Activated naive CD4-positive, alpha-beta T cell treated with anti-CD3 and anti-CD28 coated beads for 36 hours (primary cell): Measurements from ENCODE around the gene TTLL9. TPM values are rescaled to one million over a fixed set of nuclear protein-coding genes. Genes with fewer than 3 reads are reported as not detected.

ENCODE experiments used
- CTCF ChIA-PET: fragments of 350-600 bp; sonication (Branson Sonifier 250); formaldehyde crosslinking; loops from one replicate; lab custom pipeline; 2021; ENCODE audit warnings: antibody characterized with exemption; lab: Charles Lee
- DNase-seq: peaks from one replicate; pipeline ENCODE4 v3.0.0-alpha.2; 2020
- H3K27ac Mint-ChIP-seq: one replicate; pipeline ENCODE4 v1.8.0; 2021; ENCODE audit warnings: mild to moderate bottlenecking, mixed read lengths
- H3K27me3 Mint-ChIP-seq: one replicate; pipeline ENCODE4 v1.8.0; 2021; ENCODE audit warnings: low read depth, mixed read lengths
- H3K36me3 Mint-ChIP-seq: one replicate; pipeline ENCODE4 v1.8.0; 2021; ENCODE audit warnings: low read depth, mixed read lengths
- H3K4me1 Mint-ChIP-seq: one replicate; pipeline ENCODE4 v1.8.0; 2021; ENCODE audit warnings: low read depth, mixed read lengths
- H3K4me3 Mint-ChIP-seq: one replicate; pipeline ENCODE4 v1.8.0; 2021; ENCODE audit warnings: mild to moderate bottlenecking, moderate library complexity, mixed read lengths
- H3K9me3 Mint-ChIP-seq: one replicate; pipeline ENCODE4 v1.8.0; 2021; ENCODE audit warnings: mixed read lengths
- intact Hi-C: fragments of 100-400 bp; cut with micrococcal nuclease; formaldehyde crosslinking; loops from one replicate; pipeline ENCODE4 v1.15.1; 2023
- total RNA-seq, 2 experiments: library from RNA; stranded (reverse); gene quantifications; one replicate each; pipeline ENCODE4 v1.2.3, GENCODE V29; 2021

TTLL9 gene
- total RNA-seq, 2 experiments from 2014 or later: not detected

DNA sequence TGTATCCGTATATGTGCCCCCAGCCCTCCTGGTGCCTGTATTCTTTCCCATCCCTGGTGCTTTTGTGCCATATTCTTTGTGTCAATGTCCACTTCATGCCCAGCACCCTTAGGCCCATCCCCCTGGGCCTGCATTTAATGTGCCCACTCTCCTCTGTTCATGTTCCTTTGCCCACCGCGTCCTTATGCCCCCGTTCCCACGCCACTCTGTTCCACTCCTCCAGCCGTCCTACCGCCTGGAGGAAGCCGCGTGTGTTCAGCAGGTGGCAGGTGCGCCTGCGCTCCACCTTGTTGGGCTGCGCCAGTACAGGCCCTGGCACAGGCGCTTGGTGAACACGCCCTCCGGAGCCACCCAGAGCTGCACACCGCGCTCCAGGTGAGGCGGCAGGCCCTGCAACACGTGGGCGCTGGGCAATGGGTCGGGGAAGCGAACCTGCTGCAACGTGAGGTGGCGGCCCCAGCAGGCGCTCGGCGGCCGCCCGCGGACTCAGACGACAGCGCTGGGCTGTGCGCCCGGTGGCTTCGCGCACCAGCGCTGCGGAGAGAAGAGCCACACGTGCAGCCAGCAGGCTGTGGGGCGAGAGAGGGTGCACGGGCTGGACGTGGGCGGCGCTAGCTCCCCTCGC is 21.0 kb upstream of the TTLL9 start:
- Mint-ChIP-seq H3K4me1 (no peaks in the 10 kb centered on the region), H3K27ac (no peak overlapping the region), H3K4me3 (no peak overlapping the region), H3K9me3 (no peaks in the 10 kb centered on the region), H3K27me3 (peaks cover 21% of the 10 kb centered on the region), H3K36me3 (no peaks in the 10 kb centered on the region)
- CTCF ChIA-PET: interaction anchor here (1.8 to 8.8 kb wide), 7 partner anchors 12 to 242 kb away, joined by 7 to 107 read pairs (median 21); partner anchors contain the start of gene PDRG1
- DNase-seq: no peak
- intact Hi-C loops: loop anchor here (5.0 kb wide), 1 partner anchor 217 kb away; no protein-coding TSS in a partner anchor

DNA sequence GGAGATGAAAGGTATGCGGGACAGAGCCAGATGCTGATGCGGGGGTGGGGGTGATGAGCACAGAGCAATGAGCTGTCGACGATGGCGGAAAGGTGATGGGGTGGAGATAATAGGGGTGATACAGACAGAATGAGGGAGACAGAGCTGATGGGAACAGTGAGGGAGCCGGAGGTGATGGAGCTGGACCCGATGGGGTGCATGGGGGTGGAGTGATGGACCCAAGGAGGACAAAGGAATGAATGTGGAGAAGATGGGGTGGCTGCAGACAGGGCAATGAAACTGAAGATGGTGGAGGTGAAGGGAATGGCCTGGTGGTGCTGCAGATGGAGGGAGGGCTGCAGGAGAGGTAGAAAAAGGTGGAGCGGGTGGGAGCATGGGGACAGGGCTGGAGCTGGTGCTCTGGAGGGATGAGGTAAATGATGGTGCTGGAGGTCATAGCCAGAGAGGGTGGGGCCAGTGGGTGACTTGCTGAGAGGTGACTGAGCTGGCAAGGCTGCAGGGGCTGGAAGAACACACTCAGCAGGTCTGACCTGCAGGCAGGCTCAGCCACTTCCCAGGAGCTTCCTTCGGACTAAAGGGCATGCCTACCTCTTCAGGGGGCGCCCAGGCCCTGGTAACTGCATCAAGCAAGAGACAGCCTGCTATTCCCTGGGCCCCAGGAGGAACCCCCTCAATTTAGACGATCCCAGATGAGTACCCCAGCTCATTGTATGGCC is 19.0 kb upstream of the TTLL9 start:
- Mint-ChIP-seq H3K4me1 (no peaks in the 10 kb centered on the region), H3K27me3 (peaks cover 21% of the 10 kb centered on the region), H3K36me3 (no peaks in the 10 kb centered on the region), H3K27ac (no peak overlapping the region), H3K9me3 (no peaks in the 10 kb centered on the region), H3K4me3 (no peak overlapping the region)
- CTCF ChIA-PET: interaction anchor here (0.6 to 8.8 kb wide), 20 partner anchors 9 to 240 kb away, joined by 3 to 107 read pairs (median 4); partner anchors contain the start of gene PDRG1
- intact Hi-C loops: no loop called here
- no peak for DNase-seq

DNA sequence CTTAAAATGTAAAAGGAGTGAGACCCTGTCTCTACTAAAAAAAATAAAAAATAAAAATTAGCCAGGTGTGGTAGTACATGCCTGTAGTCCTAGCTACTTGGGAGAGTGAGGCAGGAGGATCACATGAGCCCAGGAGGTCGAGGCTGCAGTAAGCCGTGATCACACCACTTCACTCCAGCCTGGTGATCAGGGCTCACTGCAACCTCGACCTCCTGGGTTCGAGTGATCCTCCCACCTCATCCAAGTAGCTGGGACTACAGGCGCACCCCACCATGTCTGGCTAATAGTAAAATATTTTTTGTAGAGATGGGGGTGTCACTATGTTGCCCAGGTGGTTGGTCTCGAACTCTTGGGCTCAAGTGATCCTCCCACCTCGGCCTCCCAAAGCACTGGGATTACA is 17.0 kb upstream of the TTLL9 start:
- Mint-ChIP-seq H3K27me3 (peaks cover 28% of the 10 kb centered on the region), H3K9me3 (no peaks in the 10 kb centered on the region), H3K27ac (no peak overlapping the region), H3K36me3 (no peaks in the 10 kb centered on the region), H3K4me3 (no peak overlapping the region), H3K4me1 (no peaks in the 10 kb centered on the region)
- intact Hi-C loops: loop anchor here (1.0 kb wide), 1 partner anchor 239 kb away; no protein-coding TSS in a partner anchor
- CTCF ChIA-PET: interaction anchor here (0.7 to 8.8 kb wide), 17 partner anchors 11 to 180 kb away, joined by 3 to 107 read pairs (median 7); partner anchors contain the start of gene PDRG1
- DNase-seq: no peak

GRCh38 chr20:31856516-31856915 is 13.9 kb upstream of the TTLL9 start:
- Mint-ChIP-seq H3K27ac (no peak overlapping the region), H3K9me3 (no peaks in the 10 kb centered on the region), H3K27me3 (peaks cover 32% of the 10 kb centered on the region), H3K4me3 (no peak overlapping the region), H3K36me3 (no peaks in the 10 kb centered on the region), H3K4me1 (peaks cover 4% of the 10 kb centered on the region)
- CTCF ChIA-PET: interaction anchor here (1.1 to 8.8 kb wide), 7 partner anchors 10 to 235 kb away, joined by 3 to 107 read pairs (median 5); partner anchors contain the start of gene PDRG1
- intact Hi-C loops: no loop called here
- DNase-seq: no peak

GRCh38 chr20:31857861-31858759 is 12.3 kb upstream of the TTLL9 start:
- peaks cover 7% of the 10 kb centered on the region for H3K4me1 Mint-ChIP-seq
- no peak overlapping the region for H3K4me3 Mint-ChIP-seq
- CTCF ChIA-PET: interaction anchor here (1.0 to 8.8 kb wide), 3 partner anchors 93 to 233 kb away, joined by 3 to 107 read pairs (median 3); partner anchors contain the start of gene PDRG1
- H3K9me3 Mint-ChIP-seq: no peaks in the 10 kb centered on the region
- DNase-seq: no peak
- no peak overlapping the region for H3K27ac Mint-ChIP-seq
- H3K27me3 Mint-ChIP-seq: peaks cover 36% of the 10 kb centered on the region
- intact Hi-C loops: no loop called here
- no peaks in the 10 kb centered on the region for H3K36me3 Mint-ChIP-seq

DNA sequence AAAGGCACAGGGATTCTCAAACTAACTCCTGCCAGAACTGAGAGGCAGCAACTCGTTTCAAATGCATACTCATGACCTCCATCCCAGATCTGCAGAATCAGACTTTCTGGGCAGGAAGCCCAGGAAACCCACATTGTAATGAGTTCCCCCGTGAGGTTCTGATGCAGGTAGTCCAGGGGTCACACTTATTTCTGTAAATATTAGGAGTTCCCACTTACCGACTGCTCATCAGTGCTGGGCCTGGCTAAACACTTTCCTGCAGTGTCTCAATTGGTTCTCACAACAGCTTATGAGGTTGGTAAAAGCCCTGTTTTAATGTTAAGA is 11.7 kb upstream of the TTLL9 start:
- Mint-ChIP-seq H3K27ac (no peak overlapping the region), H3K4me1 (peaks cover 7% of the 10 kb centered on the region), H3K27me3 (peaks cover 36% of the 10 kb centered on the region), H3K36me3 (no peaks in the 10 kb centered on the region), H3K9me3 (no peaks in the 10 kb centered on the region), H3K4me3 (no peak overlapping the region)
- DNase-seq: no peak
- CTCF ChIA-PET: interaction anchor here (1.0 kb wide), 3 partner anchors 21 to 233 kb away, joined by 3 read pairs; no protein-coding TSS in a partner anchor
- intact Hi-C loops: no loop called here

DNA sequence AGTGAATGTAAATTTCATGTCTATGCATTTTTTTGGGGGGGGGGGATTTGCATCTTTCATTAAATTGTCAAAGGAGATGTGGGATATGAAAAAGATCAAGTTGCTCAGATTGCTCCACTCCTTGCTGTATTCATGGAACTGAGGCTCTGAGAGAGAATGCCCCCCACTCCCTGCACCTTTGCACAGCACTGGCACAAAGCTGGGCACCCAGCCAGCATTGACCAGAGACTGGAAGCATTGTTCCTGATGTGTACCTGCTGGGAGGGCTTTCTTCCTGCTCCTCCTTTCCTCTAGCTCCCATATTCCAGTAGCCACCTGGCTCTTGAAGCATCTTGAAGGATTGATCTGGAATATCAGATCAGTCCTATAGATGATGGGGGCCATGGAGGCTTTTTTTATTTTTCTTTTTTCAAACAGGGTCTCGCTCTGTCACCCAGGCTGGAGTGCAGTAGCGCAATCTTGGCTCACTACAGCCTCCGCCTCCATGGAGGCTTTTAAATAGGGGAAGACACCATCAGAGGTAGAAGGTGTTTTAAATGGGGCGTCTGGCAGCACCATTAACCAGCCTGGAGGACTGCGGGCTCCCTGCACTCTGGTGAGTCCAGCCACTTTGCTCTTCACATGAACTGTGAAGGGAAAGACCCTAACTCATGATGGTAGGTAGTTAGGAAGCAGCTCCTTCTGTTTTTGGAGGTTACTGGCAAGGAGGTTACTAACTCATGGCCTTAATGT is 11.0 kb upstream of the TTLL9 start:
- H3K27me3 Mint-ChIP-seq: peaks cover 36% of the 10 kb centered on the region
- CTCF ChIA-PET: interaction anchor here (0.5 to 1.4 kb wide), 9 partner anchors 8 to 232 kb away, joined by 3 to 11 read pairs (median 3); partner anchors contain the start of gene PDRG1

DNA sequence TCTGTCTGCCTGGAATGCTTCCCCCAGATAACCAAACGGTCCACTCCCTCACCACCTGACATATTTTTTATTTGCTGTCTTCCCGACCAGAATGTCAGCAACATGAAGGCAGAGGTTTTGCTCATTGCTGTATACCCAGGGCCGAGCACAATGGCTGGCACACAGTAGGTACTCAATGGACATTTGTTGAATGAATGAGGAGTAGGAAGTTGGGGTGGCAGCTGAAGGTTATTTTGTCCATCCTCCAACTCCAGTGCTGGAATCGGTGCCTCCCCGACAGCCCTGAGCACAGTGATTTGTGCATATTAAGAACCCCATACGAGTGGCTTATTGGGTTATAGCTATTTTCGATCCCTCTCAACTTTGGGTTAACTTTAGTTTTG is 10.4 kb upstream of the TTLL9 start:
- CTCF ChIA-PET: interaction anchor here (0.5 to 1.4 kb wide), 7 partner anchors 8 to 171 kb away, joined by 3 to 11 read pairs (median 3); partner anchors contain the start of gene PDRG1
- H3K27me3 Mint-ChIP-seq: peaks cover 36% of the 10 kb centered on the region
- no peak for DNase-seq
- no peak overlapping the region for H3K4me3 Mint-ChIP-seq
- H3K36me3 Mint-ChIP-seq: no peaks in the 10 kb centered on the region
- intact Hi-C loops: no loop called here
- peaks cover 7% of the 10 kb centered on the region for H3K4me1 Mint-ChIP-seq
- H3K27ac Mint-ChIP-seq: no peak overlapping the region
- no peaks in the 10 kb centered on the region for H3K9me3 Mint-ChIP-seq

More for the DNA sequence above, 11.0 kb upstream of the TTLL9 start:
- Mint-ChIP-seq H3K4me3 (no peak overlapping the region), H3K36me3 (no peaks in the 10 kb centered on the region), H3K4me1 (peaks cover 7% of the 10 kb centered on the region), H3K27ac (no peak overlapping the region), H3K9me3 (no peaks in the 10 kb centered on the region)
- intact Hi-C loops: no loop called here
- no peak for DNase-seq

DNA sequence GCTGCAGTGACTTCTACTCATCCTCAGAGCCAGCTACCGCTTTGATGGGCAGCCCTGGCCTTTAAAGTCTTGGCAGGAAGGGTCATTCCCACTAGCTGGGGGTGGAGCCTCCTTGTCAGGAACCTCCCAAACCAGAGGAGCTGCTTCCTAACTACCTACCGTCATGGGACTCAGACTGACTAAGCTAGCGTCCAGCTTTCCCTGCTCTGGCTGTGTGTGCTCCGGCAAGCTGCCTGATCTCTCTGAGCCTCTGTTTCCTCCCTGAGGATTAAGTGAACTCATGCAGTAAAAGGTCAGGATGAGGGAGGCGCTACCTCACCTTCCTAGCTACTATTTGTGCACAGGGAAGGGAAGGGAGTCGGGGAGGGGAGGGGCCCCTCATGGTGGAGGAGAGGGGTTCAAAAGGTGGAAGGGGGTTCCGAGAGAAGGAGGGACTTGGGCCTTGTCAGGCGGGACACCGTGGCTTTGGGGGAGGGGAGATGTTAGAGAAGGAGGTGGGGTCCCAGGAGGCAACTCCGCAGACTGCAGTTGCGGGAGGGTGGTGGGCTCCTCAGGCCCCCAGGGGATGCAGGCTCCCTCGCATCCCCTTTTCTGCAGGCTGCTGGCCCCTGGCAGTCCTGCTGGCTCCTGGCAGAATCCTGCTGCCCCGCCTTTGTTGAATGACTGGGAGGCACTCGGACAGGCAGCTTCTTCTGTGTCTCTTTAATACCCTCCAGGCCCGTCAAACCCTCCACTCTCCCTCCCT is 9.9 kb upstream of the TTLL9 start:
- no peak for DNase-seq
- Mint-ChIP-seq H3K27me3 (peaks cover 36% of the 10 kb centered on the region), H3K9me3 (no peaks in the 10 kb centered on the region), H3K36me3 (no peaks in the 10 kb centered on the region), H3K27ac (no peak overlapping the region), H3K4me1 (peaks cover 7% of the 10 kb centered on the region), H3K4me3 (peak overlapping the region; percentile 7)
- CTCF ChIA-PET: interaction anchor here (0.5 to 2.0 kb wide), 6 partner anchors 8 to 91 kb away, joined by 3 to 11 read pairs (median 4); partner anchors contain the start of gene PDRG1
- intact Hi-C loops: no loop called here

- H3K36me3 Mint-ChIP-seq: no peaks in the 10 kb centered on the region
- H3K27me3 Mint-ChIP-seq: peaks cover 36% of the 10 kb centered on the region
- CTCF ChIA-PET: interaction anchor here (2.0 kb wide), 1 partner anchor 9 kb away, joined by 6 read pairs; no protein-coding TSS in a partner anchor
These were observed 9.4 kb upstream of the TTLL9 start for GRCh38 chr20:31861135-31861384.

More at GRCh38 chr20:31861135-31861384, 9.4 kb upstream of the TTLL9 start:
- no peak for DNase-seq
- H3K4me3 Mint-ChIP-seq: no peak overlapping the region
- H3K9me3 Mint-ChIP-seq: no peaks in the 10 kb centered on the region
- peaks cover 7% of the 10 kb centered on the region for H3K4me1 Mint-ChIP-seq
- intact Hi-C loops: no loop called here
- H3K27ac Mint-ChIP-seq: no peak overlapping the region
